DOHH2 (cell line): Measurements from ENCODE around the gene TGM4.

Source experiments
- EZH2phosphoT487 ChIP-seq: fragments of 200-600 bp; sonication (generic); IDR thresholded peaks from 2 replicates; pipeline ENCODE4 v1.6.1; 2017; ENCODE audit warnings: borderline replicate concordance, mild to moderate bottlenecking, antibody characterized with exemption, low read length, moderate library complexity, mixed read lengths
- TF ChIP-seq, protein P1 (sequence below): fragments of 200-600 bp; sonication (generic); IDR thresholded peaks from one replicate; pipeline ENCODE4 v1.5.1; 2014; ENCODE audit warnings: antibody characterized with exemption, mild to moderate bottlenecking, low read depth, low read length; ENCODE audit not compliant: poor library complexity, severe bottlenecking

DNA sequence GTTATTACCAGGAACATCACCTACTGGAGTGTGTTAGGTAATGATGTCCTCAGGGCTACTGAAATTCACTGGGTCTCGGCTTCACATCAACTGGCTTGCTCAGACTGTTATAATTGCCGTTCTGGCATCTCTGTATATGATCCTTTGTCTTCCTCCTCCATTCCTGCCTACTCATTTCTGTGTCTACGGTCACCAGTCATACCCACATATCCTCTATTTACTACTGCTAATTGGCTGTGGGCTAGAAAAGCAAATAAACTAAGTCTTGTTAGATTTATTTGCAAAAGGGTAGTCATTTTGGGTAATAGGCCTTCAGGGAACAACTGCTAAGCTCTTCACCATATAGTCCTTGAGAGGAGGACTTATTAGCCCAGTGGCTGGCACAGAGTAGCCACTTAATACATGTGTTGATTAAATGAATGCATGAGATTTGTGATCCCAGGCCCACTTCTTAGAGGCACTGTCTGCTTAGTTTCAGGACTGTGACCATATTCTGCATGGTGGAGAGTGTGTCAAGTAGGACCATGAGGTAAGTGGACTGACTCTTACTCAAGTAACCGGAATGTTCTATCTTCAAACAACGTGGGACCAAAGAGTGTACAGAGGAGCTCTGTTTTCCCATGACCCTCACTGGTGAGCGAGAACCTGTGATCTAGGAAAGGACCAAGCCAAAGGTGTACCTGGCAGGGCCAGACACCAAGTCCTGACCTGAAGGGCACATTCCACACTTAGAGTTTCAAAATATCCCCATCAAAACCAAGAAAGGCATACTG, 88.4 kb downstream of the TGM4 start:
- TF ChIP-seq, protein P1, sequence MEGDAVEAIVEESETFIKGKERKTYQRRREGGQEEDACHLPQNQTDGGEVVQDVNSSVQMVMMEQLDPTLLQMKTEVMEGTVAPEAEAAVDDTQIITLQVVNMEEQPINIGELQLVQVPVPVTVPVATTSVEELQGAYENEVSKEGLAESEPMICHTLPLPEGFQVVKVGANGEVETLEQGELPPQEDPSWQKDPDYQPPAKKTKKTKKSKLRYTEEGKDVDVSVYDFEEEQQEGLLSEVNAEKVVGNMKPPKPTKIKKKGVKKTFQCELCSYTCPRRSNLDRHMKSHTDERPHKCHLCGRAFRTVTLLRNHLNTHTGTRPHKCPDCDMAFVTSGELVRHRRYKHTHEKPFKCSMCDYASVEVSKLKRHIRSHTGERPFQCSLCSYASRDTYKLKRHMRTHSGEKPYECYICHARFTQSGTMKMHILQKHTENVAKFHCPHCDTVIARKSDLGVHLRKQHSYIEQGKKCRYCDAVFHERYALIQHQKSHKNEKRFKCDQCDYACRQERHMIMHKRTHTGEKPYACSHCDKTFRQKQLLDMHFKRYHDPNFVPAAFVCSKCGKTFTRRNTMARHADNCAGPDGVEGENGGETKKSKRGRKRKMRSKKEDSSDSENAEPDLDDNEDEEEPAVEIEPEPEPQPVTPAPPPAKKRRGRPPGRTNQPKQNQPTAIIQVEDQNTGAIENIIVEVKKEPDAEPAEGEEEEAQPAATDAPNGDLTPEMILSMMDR: no peak
- no peak for TF ChIP-seq EZH2phosphoT487
